Fibroblast of lung (primary cell): Measurements from ENCODE around the gene GPR3. TPM values are rescaled to one million over a fixed set of nuclear protein-coding genes. Genes with fewer than 3 reads are reported as not detected.

ENCODE experiments used
- DNase-seq, 2 donors: peaks; one replicate each; pipeline versions ENCODE4 v3.0.0 to v3.0.0-alpha.2; 2010; ENCODE audit warnings: low read depth in 2 of 2
- H2AFZ ChIP-seq: 2 replicates; pipeline ENCODE4 v1.5.1; 2012; ENCODE audit warnings: low read length, control low read depth, inconsistent platforms
- H3K27ac ChIP-seq: 2 replicates; pipeline ENCODE4 v1.5.1; 2011; ENCODE audit warnings: low read length, control low read depth; ENCODE audit not compliant: insufficient read depth
- H3K27me3 ChIP-seq: 2 replicates; pipeline ENCODE4 v1.5.1; 2011; ENCODE audit warnings: mild to moderate bottlenecking, low read length; ENCODE audit not compliant: control insufficient read depth, insufficient read depth
- H3K36me3 ChIP-seq: 2 replicates; pipeline ENCODE4 v1.5.1; 2011; ENCODE audit warnings: low read length; ENCODE audit not compliant: control insufficient read depth, insufficient read depth
- H3K4me1 ChIP-seq: 2 replicates; pipeline ENCODE4 v1.5.1; 2011; ENCODE audit warnings: low read length; ENCODE audit not compliant: control insufficient read depth, insufficient read depth; ENCODE audit errors: extremely low read depth
- H3K4me2 ChIP-seq: 2 replicates; pipeline ENCODE4 v1.5.1; 2011; ENCODE audit warnings: low read length, control low read depth; ENCODE audit not compliant: insufficient read depth; ENCODE audit errors: extremely low read depth
- H3K4me3 ChIP-seq, 4 experiments: fragments of 200-600 bp in 1 of 4; sonication (generic) in 1 of 4; replicated peaks in 1 of 4; 2 replicates each; pipeline ENCODE4 v1.5.1; 2011 to 2016; ENCODE audit warnings: low read length in 4 of 4, low read depth in 3 of 4, mild to moderate bottlenecking in 3 of 4, control low read depth in 2 of 4, inconsistent platforms in 1 of 4, mixed read lengths in 1 of 4; ENCODE audit not compliant: insufficient read depth in 1 of 4; ENCODE audit errors: control extremely low read depth in 1 of 4
- H3K79me2 ChIP-seq: 2 replicates; pipeline ENCODE4 v1.5.1; 2012; ENCODE audit warnings: mild to moderate bottlenecking, low read length, inconsistent platforms; ENCODE audit not compliant: control insufficient read depth, insufficient read depth
- H3K9ac ChIP-seq: 2 replicates; pipeline ENCODE4 v1.5.1; 2011; ENCODE audit warnings: mild to moderate bottlenecking, low read length, control low read depth; ENCODE audit not compliant: insufficient read depth
- H3K9me3 ChIP-seq: 2 replicates; pipeline ENCODE4 v1.5.1; 2012; ENCODE audit warnings: low read depth, low read length; ENCODE audit not compliant: control insufficient read depth, insufficient read depth
- H4K20me1 ChIP-seq: 2 replicates; pipeline ENCODE4 v1.5.1; 2011; ENCODE audit warnings: low read length; ENCODE audit not compliant: control insufficient read depth, insufficient read depth; ENCODE audit errors: extremely low read depth
- EZH2 ChIP-seq: IDR thresholded peaks from 2 replicates; pipeline ENCODE4 v1.5.1; 2012; ENCODE audit warnings: low read length, control low read depth, mild to moderate bottlenecking; ENCODE audit errors: missing control alignments
- polyA plus RNA-seq, 2 donors: library from polyadenylated mRNA; depleted of rRNA in 1 of 2; stranded (reverse) in 1 of 2; unstranded in 1 of 2; fragments of >200 nt; gene quantifications; 2 replicates each; pipeline ENCODE4 v1.2.1, GENCODE V29; 2011 to 2012; ENCODE audit warnings: missing spikeins in 1 of 2
- total RNA-seq: library from RNA; depleted of rRNA; stranded (reverse); fragments of >200 nt; gene quantifications from 2 replicates; pipeline ENCODE4 v1.2.1, GENCODE V29; 2014
- TF ChIP-seq, protein P1 (sequence below), 2 donors: IDR thresholded peaks in 1 of 2; conservative IDR thresholded peaks in 1 of 2; 1 replicate in 1 of 2; 2 replicates in 1 of 2; pipeline ENCODE4 v1.5.1; 2011 to 2012; ENCODE audit warnings: low read length in 2 of 2, control low read depth in 1 of 2, inconsistent platforms in 1 of 2, low read depth in 1 of 2, mild to moderate bottlenecking in 1 of 2

Gene GPR3
- total and polyA plus RNA-seq, 2 donors (not counting 1 experiment from before 2014, with no cell fraction given), result 0.17 to 0.82 TPM

GRCh38 chr1:27397110-27397509 is 4.7 kb downstream of the GPR3 start:
- Histone ChIP-seq H3K4me1 (peaks cover 18% of the 10 kb centered on the region), H4K20me1 (no peaks in the 10 kb centered on the region), H3K27ac (no peak overlapping the region), H3K27me3 (no peaks in the 10 kb centered on the region), H3K36me3 (no peaks in the 10 kb centered on the region), H3K79me2 (peaks cover 7% of the 10 kb centered on the region), H2AFZ (no peak overlapping the region), H3K4me2 (no peak overlapping the region), H3K9ac (no peak overlapping the region), H3K9me3 (no peaks in the 10 kb centered on the region), H3K4me3 (no peak overlapping the region)
- no peak for DNase-seq
- no peak for TF ChIP-seq EZH2
- TF ChIP-seq, protein P1, sequence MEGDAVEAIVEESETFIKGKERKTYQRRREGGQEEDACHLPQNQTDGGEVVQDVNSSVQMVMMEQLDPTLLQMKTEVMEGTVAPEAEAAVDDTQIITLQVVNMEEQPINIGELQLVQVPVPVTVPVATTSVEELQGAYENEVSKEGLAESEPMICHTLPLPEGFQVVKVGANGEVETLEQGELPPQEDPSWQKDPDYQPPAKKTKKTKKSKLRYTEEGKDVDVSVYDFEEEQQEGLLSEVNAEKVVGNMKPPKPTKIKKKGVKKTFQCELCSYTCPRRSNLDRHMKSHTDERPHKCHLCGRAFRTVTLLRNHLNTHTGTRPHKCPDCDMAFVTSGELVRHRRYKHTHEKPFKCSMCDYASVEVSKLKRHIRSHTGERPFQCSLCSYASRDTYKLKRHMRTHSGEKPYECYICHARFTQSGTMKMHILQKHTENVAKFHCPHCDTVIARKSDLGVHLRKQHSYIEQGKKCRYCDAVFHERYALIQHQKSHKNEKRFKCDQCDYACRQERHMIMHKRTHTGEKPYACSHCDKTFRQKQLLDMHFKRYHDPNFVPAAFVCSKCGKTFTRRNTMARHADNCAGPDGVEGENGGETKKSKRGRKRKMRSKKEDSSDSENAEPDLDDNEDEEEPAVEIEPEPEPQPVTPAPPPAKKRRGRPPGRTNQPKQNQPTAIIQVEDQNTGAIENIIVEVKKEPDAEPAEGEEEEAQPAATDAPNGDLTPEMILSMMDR (conservative IDR thresholded peaks at IDR 0.05 in 1 of 2, IDR thresholded peaks at IDR 0.05 in 1 of 2; ENCODE audit: low read depth in 1 of 2, low read length in 2 of 2), result no peak

DNA sequence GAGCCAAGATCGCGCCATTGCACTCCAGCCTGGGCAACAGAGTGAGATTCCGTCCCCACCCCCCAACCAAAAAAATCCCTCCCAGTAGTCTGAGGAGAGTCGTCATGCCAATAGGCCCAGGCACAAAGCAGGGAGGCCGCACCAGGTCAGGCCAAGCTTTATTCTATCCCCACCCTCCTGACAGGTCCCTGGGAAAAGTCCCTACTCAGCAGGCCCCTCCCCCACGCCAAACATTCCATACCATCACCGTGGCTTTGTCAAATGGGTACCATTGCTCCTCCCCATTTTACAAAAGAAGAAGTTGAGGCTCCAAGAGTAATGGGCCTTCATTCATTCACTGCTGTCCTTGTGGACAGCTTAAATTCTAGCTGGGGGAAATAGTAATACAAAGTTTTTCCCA is 5.3 kb downstream of the GPR3 start:
- Histone ChIP-seq H3K27ac (no peak overlapping the region), H3K9me3 (no peaks in the 10 kb centered on the region), H3K27me3 (no peaks in the 10 kb centered on the region), H3K4me1 (peaks cover 23% of the 10 kb centered on the region), H3K4me2 (no peak overlapping the region), H3K9ac (no peak overlapping the region), H3K4me3 (no peak overlapping the region), H4K20me1 (no peaks in the 10 kb centered on the region), H3K79me2 (peaks cover 6% of the 10 kb centered on the region), H2AFZ (no peak overlapping the region), H3K36me3 (no peaks in the 10 kb centered on the region)
- no peak for TF ChIP-seq EZH2
- TF ChIP-seq, protein P1 (conservative IDR thresholded peaks at IDR 0.05 in 1 of 2, IDR thresholded peaks at IDR 0.05 in 1 of 2; ENCODE audit: low read depth in 1 of 2, low read length in 2 of 2), result no peak
- DNase-seq, result no peak

- no peaks in the 10 kb centered on the region for H3K36me3 ChIP-seq
- peaks cover 22% of the 10 kb centered on the region for H3K4me1 ChIP-seq
- H2AFZ ChIP-seq, result no peak overlapping the region
- no peak for TF ChIP-seq EZH2
- TF ChIP-seq, protein P1 (conservative IDR thresholded peaks at IDR 0.05 in 1 of 2, IDR thresholded peaks at IDR 0.05 in 1 of 2; ENCODE audit: low read depth in 1 of 2, low read length in 2 of 2), result no peak
- no peak for DNase-seq
- no peak overlapping the region for H3K4me3 ChIP-seq
- H3K4me2 ChIP-seq, result no peak overlapping the region
- no peak overlapping the region for H3K27ac ChIP-seq
- H3K79me2 ChIP-seq, result peaks cover 4% of the 10 kb centered on the region
- H3K9ac ChIP-seq, result no peak overlapping the region
- no peaks in the 10 kb centered on the region for H3K27me3 ChIP-seq
- H3K9me3 ChIP-seq, result no peaks in the 10 kb centered on the region
- no peaks in the 10 kb centered on the region for H4K20me1 ChIP-seq
Observed at GRCh38 chr1:27398405-27399149, 6.2 kb downstream of the GPR3 start.
